ENCODE data around the gene GPR65. TPM values are rescaled to one million over a fixed set of nuclear protein-coding genes. Genes with fewer than 3 reads are reported as not detected.
A peak's percentile ranks its signal among the peaks of the same experiment; 100 is the strongest.

GPR65 gene
- total RNA-seq, 3 donors from 2014 or later (not counting 1 experiment from before 2014, with no cell fraction given), result 37.6 to 47.4 (median 40.3) TPM

GRCh38 chr14:88029500-88029899, 24.6 kb downstream of the GPR65 start:
- Histone ChIP-seq H3K4me1 (ENCODE audit: control insufficient read depth, insufficient read depth, low read length) (peaks cover 24% of the 10 kb centered on the region), H3K27ac (ENCODE audit: low read length) (peak overlapping the region; percentile 23), H3K9me3 (ENCODE audit: control insufficient read depth, insufficient read depth, low read length) (no peaks in the 10 kb centered on the region), H3K36me3 (ENCODE audit: control insufficient read depth, insufficient read depth, low read length) (no peaks in the 10 kb centered on the region), H3K4me3 (ENCODE audit: low read length) (no peak overlapping the region), H3K27me3 (ENCODE audit: control insufficient read depth, insufficient read depth, low read length) (no peaks in the 10 kb centered on the region)
- TF ChIP-seq, protein P1, sequence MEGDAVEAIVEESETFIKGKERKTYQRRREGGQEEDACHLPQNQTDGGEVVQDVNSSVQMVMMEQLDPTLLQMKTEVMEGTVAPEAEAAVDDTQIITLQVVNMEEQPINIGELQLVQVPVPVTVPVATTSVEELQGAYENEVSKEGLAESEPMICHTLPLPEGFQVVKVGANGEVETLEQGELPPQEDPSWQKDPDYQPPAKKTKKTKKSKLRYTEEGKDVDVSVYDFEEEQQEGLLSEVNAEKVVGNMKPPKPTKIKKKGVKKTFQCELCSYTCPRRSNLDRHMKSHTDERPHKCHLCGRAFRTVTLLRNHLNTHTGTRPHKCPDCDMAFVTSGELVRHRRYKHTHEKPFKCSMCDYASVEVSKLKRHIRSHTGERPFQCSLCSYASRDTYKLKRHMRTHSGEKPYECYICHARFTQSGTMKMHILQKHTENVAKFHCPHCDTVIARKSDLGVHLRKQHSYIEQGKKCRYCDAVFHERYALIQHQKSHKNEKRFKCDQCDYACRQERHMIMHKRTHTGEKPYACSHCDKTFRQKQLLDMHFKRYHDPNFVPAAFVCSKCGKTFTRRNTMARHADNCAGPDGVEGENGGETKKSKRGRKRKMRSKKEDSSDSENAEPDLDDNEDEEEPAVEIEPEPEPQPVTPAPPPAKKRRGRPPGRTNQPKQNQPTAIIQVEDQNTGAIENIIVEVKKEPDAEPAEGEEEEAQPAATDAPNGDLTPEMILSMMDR (IDR thresholded peaks at IDR 0.05), result no peak
- Mint-ChIP-seq H3K9me3 (no peaks in the 10 kb centered on the region), H3K4me1 (peaks cover 63 to 66% of the 10 kb centered on the region in 2 donors), H3K27me3 (ENCODE audit: low read depth in 2 of 2) (no peaks in the 10 kb centered on the region), H3K27ac (peak overlapping the region; percentile 75 to 82), H3K4me3 (no peak overlapping the region), H3K36me3 (no peaks in the 10 kb centered on the region)
- 85% methylated on average over 2 of the region's 2 CpGs for WGBS (ENCODE audit: insufficient coverage)
- DNase-seq (peak in 1 of 2 donors; percentile 36), ATAC-seq (peak; percentile 70 to 79 (median 79))
- intact Hi-C loops (cut with micrococcal nuclease), result no loop called here

DNA sequence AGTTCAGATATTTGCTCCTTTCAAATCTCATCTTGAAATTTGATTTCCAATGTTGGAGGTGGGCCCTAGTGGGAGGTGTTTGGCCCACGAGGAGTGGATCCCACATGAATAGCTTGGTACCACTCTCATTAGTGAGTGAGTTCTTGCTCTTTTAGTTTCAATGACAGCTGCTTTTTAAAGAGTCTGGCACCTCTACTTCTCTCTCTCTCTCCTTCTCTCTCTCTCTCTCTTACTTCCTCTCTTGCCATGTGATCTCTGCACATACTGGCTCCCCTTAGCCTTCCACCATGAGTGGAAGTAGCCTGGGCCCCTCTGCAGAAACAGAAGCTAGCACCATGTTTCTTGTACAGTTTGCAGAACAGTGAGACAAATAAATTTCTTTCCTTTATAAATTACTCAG, 25.1 kb downstream of the GPR65 start:
- no peaks in the 10 kb centered on the region for H3K36me3 Mint-ChIP-seq
- H3K4me1 ChIP-seq (ENCODE audit: control insufficient read depth, insufficient read depth, low read length), result peaks cover 22% of the 10 kb centered on the region
- no peaks in the 10 kb centered on the region for H3K27me3 ChIP-seq (ENCODE audit: control insufficient read depth, insufficient read depth, low read length)
- H3K9me3 Mint-ChIP-seq, result no peaks in the 10 kb centered on the region
- no peaks in the 10 kb centered on the region for H3K36me3 ChIP-seq (ENCODE audit: control insufficient read depth, insufficient read depth, low read length)
- peak overlapping the region; percentile 75 to 82 for H3K27ac Mint-ChIP-seq
- no peaks in the 10 kb centered on the region for H3K9me3 ChIP-seq (ENCODE audit: control insufficient read depth, insufficient read depth, low read length)
- intact Hi-C loops (cut with micrococcal nuclease), result no loop called here
- 80% methylated on average over 1 of the region's 1 CpG for WGBS (ENCODE audit: insufficient coverage)
- H3K27me3 Mint-ChIP-seq (ENCODE audit: low read depth in 2 of 2), result no peaks in the 10 kb centered on the region
- no peak overlapping the region for H3K4me3 ChIP-seq (ENCODE audit: low read length)
- peaks cover 58 to 60% of the 10 kb centered on the region in 2 donors for H3K4me1 Mint-ChIP-seq
- ATAC-seq (peak; percentile 57 to 79 (median 73)), DNase-seq (peak in 1 of 2 donors; percentile 46)
- H3K27ac ChIP-seq (ENCODE audit: low read length), result peak overlapping the region; percentile 23
- TF ChIP-seq, protein P1 (IDR thresholded peaks at IDR 0.05), result no peak
- H3K4me3 Mint-ChIP-seq, result peak overlapping the region; percentile 51

DNA sequence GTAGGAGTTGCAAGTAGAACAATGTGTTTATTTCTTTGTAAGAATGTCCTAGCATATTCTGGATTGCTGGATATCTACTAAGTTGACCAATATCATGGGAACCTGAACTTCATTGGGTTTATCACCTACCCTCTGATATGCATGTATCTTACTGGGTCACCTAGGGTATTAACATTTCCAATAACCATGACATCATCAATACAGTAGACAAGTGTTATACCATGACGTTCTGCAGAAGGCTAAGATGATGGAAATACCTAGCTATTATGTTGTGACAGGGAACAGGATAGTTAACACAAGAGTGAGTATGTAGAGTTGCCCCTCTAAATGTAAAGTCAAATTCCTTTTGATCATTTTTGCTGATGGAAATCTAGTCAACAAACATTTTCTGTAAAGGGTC, 26.0 kb downstream of the GPR65 start:
- no peaks in the 10 kb centered on the region for H3K36me3 ChIP-seq (ENCODE audit: control insufficient read depth, insufficient read depth, low read length)
- TF ChIP-seq, protein P1 (IDR thresholded peaks at IDR 0.05), result no peak
- no peak overlapping the region for H3K4me3 Mint-ChIP-seq
- H3K27me3 ChIP-seq (ENCODE audit: control insufficient read depth, insufficient read depth, low read length), result no peaks in the 10 kb centered on the region
- no peaks in the 10 kb centered on the region for H3K9me3 ChIP-seq (ENCODE audit: control insufficient read depth, insufficient read depth, low read length)
- peaks cover 21% of the 10 kb centered on the region for H3K4me1 ChIP-seq (ENCODE audit: control insufficient read depth, insufficient read depth, low read length)
- H3K27ac ChIP-seq (ENCODE audit: low read length), result no peak overlapping the region
- H3K4me1 Mint-ChIP-seq, result peaks cover 49 to 52% of the 10 kb centered on the region in 2 donors
- no peak for DNase-seq
- H3K27me3 Mint-ChIP-seq (ENCODE audit: low read depth in 2 of 2), result no peaks in the 10 kb centered on the region
- H3K27ac Mint-ChIP-seq, result peak overlapping the region; percentile 75 to 82
- no peaks in the 10 kb centered on the region for H3K9me3 Mint-ChIP-seq
- no peak for ATAC-seq
- no peak overlapping the region for H3K4me3 ChIP-seq (ENCODE audit: low read length)
- WGBS (ENCODE audit: insufficient coverage), result no CpG with 5 or more reads among the region's 1 CpG
- intact Hi-C loops (cut with micrococcal nuclease), result no loop called here
- H3K36me3 Mint-ChIP-seq, result no peaks in the 10 kb centered on the region

- Mint-ChIP-seq H3K9me3 (no peaks in the 10 kb centered on the region), H3K36me3 (no peaks in the 10 kb centered on the region), H3K27me3 (ENCODE audit: low read depth in 2 of 2) (no peaks in the 10 kb centered on the region), H3K4me1 (peaks cover 35 to 40% of the 10 kb centered on the region in 2 donors), H3K27ac (no peak overlapping the region), H3K4me3 (no peak overlapping the region)
- TF ChIP-seq, protein P1 (IDR thresholded peaks at IDR 0.05), result no peak
- DNase-seq, result no peak
- H3K4me1 ChIP-seq (ENCODE audit: control insufficient read depth, insufficient read depth, low read length), result peaks cover 14% of the 10 kb centered on the region
- H3K27me3 ChIP-seq (ENCODE audit: control insufficient read depth, insufficient read depth, low read length), result no peaks in the 10 kb centered on the region
- no peaks in the 10 kb centered on the region for H3K9me3 ChIP-seq (ENCODE audit: control insufficient read depth, insufficient read depth, low read length)
- H3K36me3 ChIP-seq (ENCODE audit: control insufficient read depth, insufficient read depth, low read length), result no peaks in the 10 kb centered on the region
- H3K4me3 ChIP-seq (ENCODE audit: low read length), result no peak overlapping the region
- no peak overlapping the region for H3K27ac ChIP-seq (ENCODE audit: low read length)
- ATAC-seq, result no peak
- intact Hi-C loops (cut with micrococcal nuclease), result no loop called here
- 91% methylated on average over 1 of the region's 1 CpG for WGBS (ENCODE audit: insufficient coverage)
Observed at GRCh38 chr14:88032373-88032772, 27.4 kb downstream of the GPR65 start.
